GM12878 (cell line): ENCODE measurements around the gene USP46. TPM values are rescaled to one million over a fixed set of nuclear protein-coding genes. Genes with fewer than 3 reads are reported as not detected.
A peak's percentile ranks its signal among the peaks of the same experiment; 100 is the strongest.

ENCODE experiments used
- ATAC-seq: fragments of 200-7000 bp; cut with Tn5 transposase; 3 replicates; pipeline ENCODE4 v1.9.1; 2020; ENCODE audit warnings: mild to moderate bottlenecking, moderate library complexity
- BruUV-seq: library from RNA; stranded (reverse); fragments of 400-500 nt; replicated peaks from 2 replicates; lab custom pipeline; 2021; lab: Mats Ljungman, UMichigan
- CTCF ChIA-PET: fragments of 300-600 bp; sonication (Branson Sonifier 250); formaldehyde crosslinking; extraction: SDS; loops from one replicate; lab custom pipeline; 2021; ENCODE audit warnings: inconsistent platforms; lab: Yijun Ruan, JAX
- POLR2A ChIA-PET: fragments of 350-600 bp; formaldehyde crosslinking; extraction: SDS; loops from one replicate; lab custom pipeline; 2021; ENCODE audit warnings: inconsistent platforms; lab: Charles Lee
- RAD21 ChIA-PET: fragments of 300-600 bp; sonication (Branson Sonifier 250); formaldehyde crosslinking; loops from one replicate; lab custom pipeline; 2023; ENCODE audit warnings: antibody characterized with exemption; ENCODE audit not compliant: unreplicated experiment; lab: Charles Lee
- SMC1A ChIA-PET: fragments of 300-600 bp; sonication (Branson Sonifier 250); formaldehyde crosslinking; loops from one replicate; lab custom pipeline; 2023; ENCODE audit not compliant: unreplicated experiment, uncharacterized antibody; lab: Charles Lee
- DNase-seq: peaks from one replicate; pipeline ENCODE4 v3.0.0-alpha.2; 2011; ENCODE audit warnings: low read depth, low spot score
- FAIRE-seq: peaks from 3 replicates; lab custom pipeline; 2011; peaks lifted over from hg19 to GRCh38; lab: Jason Lieb, UNC
- H2AFZ ChIP-seq: 2 replicates; pipeline ENCODE4 v1.6.0; 2011; ENCODE audit warnings: low read depth, low read length, control low read depth; ENCODE audit not compliant: control insufficient read depth
- H3K27ac ChIP-seq: 2 replicates; pipeline ENCODE4 v1.5.1; 2011; ENCODE audit warnings: control low read depth; ENCODE audit not compliant: control insufficient read depth, insufficient read depth
- H3K27me3 ChIP-seq, 2 experiments: replicated peaks in 1 of 2; 2 replicates each; pipeline versions ENCODE4 v1.6.0 to v1.6.1; 2011; ENCODE audit warnings: low read length in 1 of 2; ENCODE audit not compliant: control insufficient read depth in 2 of 2, insufficient read depth in 2 of 2
- H3K36me3 ChIP-seq, 2 experiments: 2 replicates each; pipeline ENCODE4 v1.5.1; 2011; ENCODE audit warnings: low read length in 1 of 2; ENCODE audit not compliant: control insufficient read depth in 2 of 2, insufficient read depth in 2 of 2
- H3K4me1 ChIP-seq: 2 replicates; pipeline ENCODE4 v1.6.1; 2011; ENCODE audit warnings: mild to moderate bottlenecking, low read length, moderate library complexity, mixed read lengths; ENCODE audit not compliant: control insufficient read depth, insufficient read depth
- H3K4me2 ChIP-seq: 2 replicates; pipeline ENCODE4 v1.6.0; 2011; ENCODE audit warnings: control low read depth; ENCODE audit not compliant: control insufficient read depth, insufficient read depth
- H3K4me3 ChIP-seq: fragments of 200-600 bp; sonication (generic); 2 replicates; pipeline ENCODE4 v1.5.1; 2016
- H3K79me2 ChIP-seq: 2 replicates; pipeline ENCODE4 v1.6.0; 2011; ENCODE audit warnings: low read length; ENCODE audit not compliant: control insufficient read depth, insufficient read depth
- H3K9ac ChIP-seq: 2 replicates; pipeline ENCODE4 v1.8.0; 2011; ENCODE audit warnings: low read length, control low read depth, mixed read lengths; ENCODE audit not compliant: control insufficient read depth, insufficient read depth
- H3K9me3 ChIP-seq: replicated peaks from 3 replicates; pipeline ENCODE4 v1.5.1; 2011; ENCODE audit warnings: mild to moderate bottlenecking, low read length; ENCODE audit not compliant: control insufficient read depth, insufficient read depth
- H4K20me1 ChIP-seq: 2 replicates; pipeline ENCODE4 v1.6.0; 2011; ENCODE audit not compliant: control insufficient read depth, insufficient read depth
- BCL11A ChIP-seq: IDR thresholded peaks from 2 replicates; pipeline ENCODE4 v1.6.1; 2011; ENCODE audit warnings: low read depth, low read length
- BHLHE40 ChIP-seq, 2 experiments: fragments of 450-650 bp in 1 of 2; IDR thresholded peaks; 2 replicates each; pipeline ENCODE4 v1.6.1; 2011 to 2017; ENCODE audit warnings: low read depth in 2 of 2, borderline replicate concordance in 1 of 2, improper control_type of control experiment in 1 of 2, low read length in 1 of 2, mild to moderate bottlenecking in 1 of 2
- CBX5 ChIP-seq: sonication (generic); IDR thresholded peaks from 2 replicates; pipeline ENCODE4 v1.6.1; 2016; ENCODE audit warnings: low read depth, moderate library complexity, mild to moderate bottlenecking, inconsistent platforms
- CHD2 ChIP-seq: IDR thresholded peaks from 2 replicates; pipeline ENCODE4 v1.6.1; 2011; ENCODE audit warnings: low read depth, low read length, improper control_type of control experiment, borderline replicate concordance
- E4F1 ChIP-seq: fragments of 450-650 bp; IDR thresholded peaks from 2 replicates; pipeline ENCODE4 v1.6.1; 2018; ENCODE audit warnings: borderline replicate concordance, mild to moderate bottlenecking; ENCODE audit not compliant: partially characterized antibody
- IRF3 ChIP-seq: fragments of 450-650 bp; IDR thresholded peaks from 2 replicates; pipeline ENCODE4 v1.6.1; 2014; ENCODE audit warnings: mild to moderate bottlenecking
- IRF4 ChIP-seq: IDR thresholded peaks from 2 replicates; pipeline ENCODE4 v1.6.1; 2011; ENCODE audit warnings: low read depth, low read length
- KAT2A ChIP-seq: conservative IDR thresholded peaks from 2 replicates; pipeline ENCODE4 v1.6.1; 2011; ENCODE audit warnings: low read depth, low read length; ENCODE audit not compliant: control insufficient read depth
- NFYB ChIP-seq: IDR thresholded peaks from 2 replicates; pipeline ENCODE4 v1.6.1; 2011; ENCODE audit warnings: low read depth, mild to moderate bottlenecking, low read length, improper control_type of control experiment, moderate library complexity; ENCODE audit not compliant: insufficient read depth
- PAX5 ChIP-seq: IDR thresholded peaks from 2 replicates; pipeline ENCODE4 v1.6.1; 2011; ENCODE audit warnings: low read depth, low read length, borderline replicate concordance
- PAX8 ChIP-seq: fragments of 450-650 bp; IDR thresholded peaks from 2 replicates; pipeline ENCODE4 v1.6.1; 2017; ENCODE audit warnings: mild to moderate bottlenecking, moderate library complexity
- REST ChIP-seq: IDR thresholded peaks from 2 replicates; pipeline ENCODE4 v1.6.1; 2012; ENCODE audit warnings: mild to moderate bottlenecking, low read depth, low read length
- TARDBP ChIP-seq: IDR thresholded peaks from 2 replicates; pipeline ENCODE4 v1.6.1; 2016; ENCODE audit warnings: borderline replicate concordance
- WGBS: methylation state at CpG from one replicate; pipeline ENCODE4 v1.1.6; 2016; ENCODE audit warnings: low lambda C conversion rate; ENCODE audit not compliant: insufficient replicate concordance, insufficient coverage; ENCODE audit errors: missing lambda C conversion rate; 5-methylcytosine and 5-hydroxymethylcytosine counted together
- in situ Hi-C: fragments of 300-500 bp; cut with MboI; formaldehyde crosslinking; loops from 9 replicates; pipeline ENCODE4 v1.14.3; 2018; ENCODE audit warnings: mixed read lengths
- intact Hi-C: fragments of 100-400 bp; cut with micrococcal nuclease; formaldehyde crosslinking; loops from one replicate; pipeline ENCODE4 v1.14.2; 2022; ENCODE audit not compliant: unreplicated experiment
- polyA plus RNA-seq, 11 experiments: library from polyadenylated mRNA; depleted of rRNA in 4 of 11; unstranded in 6 of 11; stranded (reverse) in 5 of 11; fragments of >200 nt; fragmentation: Nextera tagmentation in 4 of 11; fragmentation: Illumina TruSeq in 1 of 11; extraction: Ambion mirVana in 4 of 11; extraction: Trizol in 1 of 11; gene quantifications; 1 replicate in 1 of 11; 2 replicates in 10 of 11; pipeline versions ENCODE4 v1.2.1 to v1.2.3, GENCODE V29; 2011 to 2016; ENCODE audit warnings: inconsistent platforms in 2 of 11, missing spikeins in 2 of 11, low read depth in 1 of 11
- total RNA-seq, 4 experiments: library from RNA; depleted of rRNA in 3 of 4; stranded (reverse); fragments of >200 nt in 3 of 4; fragmentation: Illumina TruSeq in 1 of 4; extraction: Trizol in 1 of 4; gene quantifications; 2 replicates each; pipeline versions ENCODE4 v1.2.1 to v1.2.3, GENCODE V29; 2013 to 2021
- TF ChIP-seq, protein P1 (sequence below): IDR thresholded peaks from 2 replicates; pipeline ENCODE4 v1.6.1; 2012; ENCODE audit warnings: low read length, inconsistent platforms

The USP46 gene
- total and polyA plus RNA-seq, 10 of the 15 experiments (the other 5 are each of a cell fraction or from before 2014, with no cell fraction given): 5.3 to 20.1 (median 12.0) TPM

DNA sequence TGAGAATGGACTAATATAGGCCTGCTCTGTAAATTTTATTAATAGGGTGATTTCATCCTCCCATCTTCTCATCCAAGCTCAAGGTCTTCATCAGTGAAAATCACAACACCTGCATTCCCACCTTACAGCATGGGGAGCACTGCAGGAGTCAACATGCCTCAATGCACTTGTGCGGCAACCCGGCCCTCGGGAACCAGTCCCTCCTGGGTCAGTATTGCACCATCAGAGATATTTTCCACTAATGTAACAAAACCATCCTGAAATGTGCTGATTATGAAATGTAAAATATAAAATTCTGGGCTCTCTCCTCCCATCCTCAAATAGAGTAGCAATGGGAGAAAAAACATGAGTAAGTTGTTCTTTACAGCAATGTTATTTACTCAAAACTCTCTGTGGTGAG, 13.0 kb downstream of the USP46 start:
- ChIA-PET CTCF (interaction anchor here (0.8 kb wide), 1 partner anchor 59 kb away, joined by 3 read pairs; no protein-coding TSS in a partner anchor), SMC1A (interaction anchor here (3.2 kb wide), 1 partner anchor 12 kb away, joined by 11 read pairs; no protein-coding TSS in a partner anchor), RAD21 (interaction anchor here (0.8 kb wide), 1 partner anchor 56 kb away, joined by 3 read pairs; no protein-coding TSS in a partner anchor), POLR2A (interaction anchor here (0.7 to 4.8 kb wide), 2 partner anchors 13 to 78 kb away, joined by 3 to 30 read pairs; partner anchors contain the start of gene USP46)
- no TSS peak for BruUV-seq
- Histone ChIP-seq H3K9ac (no peak overlapping the region), H3K9me3 (peaks cover 8% of the 10 kb centered on the region; the same call in 2 of the 3 replicates), H2AFZ (no peak overlapping the region), H3K79me2 (peaks cover 43% of the 10 kb centered on the region), H3K36me3 (no peaks in the 10 kb centered on the region), H3K4me1 (peaks cover 42% of the 10 kb centered on the region), H3K4me2 (no peak overlapping the region), H3K27ac (peak overlapping the region; percentile 69; the same call in 1 of the 2 replicates), H4K20me1 (no peaks in the 10 kb centered on the region), H3K4me3 (no peak overlapping the region; the same call in 1 of the 2 replicates), H3K27me3 (no peaks in the 10 kb centered on the region)
- DNase-seq (no peak), ATAC-seq (no peak), FAIRE-seq (no peak)
- 100% methylated on average over 3 of the region's 3 CpGs for WGBS
- in situ Hi-C loops: no loop called here
- intact Hi-C loops: loop anchor here (10.0 kb wide), 1 partner anchor 611 kb away; the partner anchor contains the start of gene SGCB
- no peak for TF ChIP-seq CHD2
- TF ChIP-seq, protein P1, sequence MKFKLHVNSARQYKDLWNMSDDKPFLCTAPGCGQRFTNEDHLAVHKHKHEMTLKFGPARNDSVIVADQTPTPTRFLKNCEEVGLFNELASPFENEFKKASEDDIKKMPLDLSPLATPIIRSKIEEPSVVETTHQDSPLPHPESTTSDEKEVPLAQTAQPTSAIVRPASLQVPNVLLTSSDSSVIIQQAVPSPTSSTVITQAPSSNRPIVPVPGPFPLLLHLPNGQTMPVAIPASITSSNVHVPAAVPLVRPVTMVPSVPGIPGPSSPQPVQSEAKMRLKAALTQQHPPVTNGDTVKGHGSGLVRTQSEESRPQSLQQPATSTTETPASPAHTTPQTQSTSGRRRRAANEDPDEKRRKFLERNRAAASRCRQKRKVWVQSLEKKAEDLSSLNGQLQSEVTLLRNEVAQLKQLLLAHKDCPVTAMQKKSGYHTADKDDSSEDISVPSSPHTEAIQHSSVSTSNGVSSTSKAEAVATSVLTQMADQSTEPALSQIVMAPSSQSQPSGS: no peak
- TF ChIP-seq E4F1: no peak
- TF ChIP-seq IRF4: no peak
- TF ChIP-seq CBX5: no peak
- no peak for TF ChIP-seq BHLHE40 (IDR thresholded peaks at IDR 0.05; ENCODE audit: borderline replicate concordance in 1 of 2, low read depth in 2 of 2, low read length in 1 of 2)
- no peak for TF ChIP-seq IRF3
- no peak for TF ChIP-seq NFYB
- TF ChIP-seq REST: no peak
- no peak for TF ChIP-seq KAT2A
- TF ChIP-seq TARDBP: no peak
- no peak for TF ChIP-seq BCL11A
- TF ChIP-seq PAX5: no peak
- no peak for TF ChIP-seq PAX8
